Stimulated activated naive CD8-positive, alpha-beta T cell treated with anti-CD3 and anti-CD28 coated beads, Interleukin-15, Interleukin-2, amounts not matched to agents 100 ng/mL and 50 ng/mL, for 24 hours (primary cell): Measurements from ENCODE around the gene FBN2.
"Not testable (repeated sequence)": the region's sequence is repeated elsewhere in the genome, so short reads cannot be mapped to it uniquely, and the experiment has no call there.

Experiments used
- H3K27ac Mint-ChIP-seq: one replicate; pipeline ENCODE4 v1.8.0; 2021; ENCODE audit warnings: mild to moderate bottlenecking, mixed read lengths
- H3K27me3 Mint-ChIP-seq: one replicate; pipeline ENCODE4 v1.8.0; 2021; ENCODE audit warnings: mixed read lengths
- H3K36me3 Mint-ChIP-seq: one replicate; pipeline ENCODE4 v1.8.0; 2021; ENCODE audit warnings: low read depth, mixed read lengths
- H3K4me1 Mint-ChIP-seq: one replicate; pipeline ENCODE4 v1.8.0; 2021; ENCODE audit warnings: low read depth, mixed read lengths
- H3K4me3 Mint-ChIP-seq: one replicate; pipeline ENCODE4 v1.8.0; 2021; ENCODE audit warnings: mild to moderate bottlenecking, mixed read lengths
- H3K9me3 Mint-ChIP-seq: one replicate; pipeline ENCODE4 v1.8.0; 2021; ENCODE audit warnings: mixed read lengths

FBN2 gene

DNA sequence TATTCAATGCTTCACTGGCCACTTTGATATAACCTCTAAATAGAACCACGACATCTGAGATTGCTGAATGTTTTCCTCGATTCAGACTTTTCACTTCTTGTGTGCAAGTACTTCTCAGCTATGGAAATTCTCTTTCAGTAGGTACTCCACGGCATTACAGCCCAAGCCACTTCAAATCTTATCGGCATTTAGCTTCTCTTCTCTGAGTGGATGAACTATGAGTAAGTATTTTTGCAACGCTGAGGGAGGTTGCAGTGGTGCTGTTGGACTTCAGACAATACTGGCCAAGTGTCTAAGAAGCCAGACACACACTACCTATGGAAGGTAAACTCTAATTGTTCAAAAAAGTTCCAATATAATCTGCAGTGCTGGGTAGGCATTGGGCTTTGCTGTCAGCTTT is 60.1 kb downstream of the FBN2 start:
- Mint-ChIP-seq H3K4me1 (no peaks in the 10 kb centered on the region), H3K4me3 (no peak overlapping the region), H3K27me3 (no peaks in the 10 kb centered on the region), H3K36me3 (no peaks in the 10 kb centered on the region), H3K27ac (no peak overlapping the region), H3K9me3 (no peaks in the 10 kb centered on the region)

DNA sequence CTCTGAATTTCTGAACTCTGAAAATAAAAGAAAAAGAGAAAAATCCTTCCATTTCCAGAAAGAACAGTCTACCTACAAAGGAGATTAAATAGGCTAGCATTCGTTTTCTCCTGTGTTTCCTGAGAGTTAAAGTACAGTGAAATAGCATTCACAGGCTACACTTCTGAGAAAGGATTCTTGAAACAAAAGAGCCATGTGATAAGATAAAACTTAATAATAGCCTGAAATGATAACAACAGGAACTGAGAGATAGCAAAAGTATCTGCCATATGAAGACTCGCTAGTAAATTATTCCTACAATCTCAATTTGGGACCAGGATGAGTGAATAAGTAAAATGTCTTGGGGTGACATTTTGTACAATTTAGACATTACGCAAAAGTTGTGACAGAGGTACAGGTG is 62.4 kb downstream of the FBN2 start:
- H3K27ac Mint-ChIP-seq = no peak overlapping the region
- H3K4me3 Mint-ChIP-seq = no peak overlapping the region
- peaks cover 3% of the 10 kb centered on the region for H3K9me3 Mint-ChIP-seq
- no peaks in the 10 kb centered on the region for H3K27me3 Mint-ChIP-seq
- no peaks in the 10 kb centered on the region for H3K4me1 Mint-ChIP-seq
- H3K36me3 Mint-ChIP-seq = no peaks in the 10 kb centered on the region

DNA sequence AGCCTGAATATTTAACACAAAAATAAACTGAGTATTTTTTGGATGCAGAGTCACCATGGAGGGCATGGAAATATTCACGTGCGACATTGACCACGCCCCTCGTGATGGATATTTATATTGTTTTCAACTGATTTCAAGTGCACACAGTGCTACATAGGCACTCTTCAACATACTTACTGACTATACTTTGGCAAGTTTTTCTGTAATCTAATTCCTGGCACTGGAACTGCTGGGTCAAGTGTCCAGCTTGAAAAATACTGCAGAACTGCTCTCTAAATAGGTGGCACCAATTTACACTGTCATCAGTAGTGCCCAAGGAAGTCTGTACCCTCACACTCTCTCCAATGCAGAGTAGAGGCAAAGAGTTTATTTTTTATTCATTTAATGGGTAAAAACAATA is 65.1 kb downstream of the FBN2 start:
- peaks cover 3% of the 10 kb centered on the region for H3K9me3 Mint-ChIP-seq
- H3K4me1 Mint-ChIP-seq = no peaks in the 10 kb centered on the region
- no peaks in the 10 kb centered on the region for H3K27me3 Mint-ChIP-seq
- H3K36me3 Mint-ChIP-seq = no peaks in the 10 kb centered on the region
- no peak overlapping the region for H3K4me3 Mint-ChIP-seq
- no peak overlapping the region for H3K27ac Mint-ChIP-seq

DNA sequence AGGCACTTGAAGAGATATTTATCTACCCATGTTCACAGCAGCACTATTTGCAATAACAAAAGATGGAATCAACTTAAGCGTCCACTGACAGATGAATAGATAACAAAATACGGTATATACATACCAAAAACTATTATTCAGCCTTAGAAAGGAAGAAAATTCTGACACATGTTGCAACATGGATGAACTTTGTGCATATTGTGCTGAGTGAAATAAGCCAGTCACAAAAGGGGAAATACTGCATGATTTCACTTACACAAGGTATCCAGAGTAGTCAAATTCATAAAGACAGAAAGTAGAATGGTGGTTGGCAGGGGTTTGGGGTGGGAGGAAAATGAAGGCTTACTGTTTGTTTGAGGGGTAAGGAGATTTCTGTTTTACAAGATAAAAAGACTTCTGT is 66.0 kb downstream of the FBN2 start:
- Mint-ChIP-seq H3K4me1 (no peaks in the 10 kb centered on the region), H3K9me3 (peaks cover 3% of the 10 kb centered on the region), H3K36me3 (no peaks in the 10 kb centered on the region), H3K27me3 (no peaks in the 10 kb centered on the region), H3K4me3 (no peak overlapping the region), H3K27ac (no peak overlapping the region)

DNA sequence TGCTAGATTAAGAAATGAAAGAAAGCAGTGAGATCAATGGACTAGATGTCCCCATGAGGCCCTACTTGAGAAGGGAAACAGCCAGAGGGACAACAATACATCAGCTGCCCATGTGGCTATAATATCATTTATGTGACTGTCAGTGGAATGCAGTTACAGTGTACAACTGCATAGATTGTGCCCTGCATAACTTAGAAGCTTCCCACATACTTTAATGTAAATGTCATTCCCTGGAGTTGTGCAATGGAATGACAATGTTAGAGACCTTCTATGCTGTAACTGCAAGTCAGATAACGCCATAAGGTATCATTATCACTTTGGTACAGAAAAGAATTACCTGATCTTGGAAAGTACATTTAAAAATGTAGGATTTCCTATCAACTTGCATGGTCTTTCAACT is 67.4 kb downstream of the FBN2 start:
- H3K27ac Mint-ChIP-seq = no peak overlapping the region
- peaks cover 3% of the 10 kb centered on the region for H3K9me3 Mint-ChIP-seq
- no peaks in the 10 kb centered on the region for H3K4me1 Mint-ChIP-seq
- no peaks in the 10 kb centered on the region for H3K27me3 Mint-ChIP-seq
- H3K36me3 Mint-ChIP-seq = no peaks in the 10 kb centered on the region
- H3K4me3 Mint-ChIP-seq = no peak overlapping the region

DNA sequence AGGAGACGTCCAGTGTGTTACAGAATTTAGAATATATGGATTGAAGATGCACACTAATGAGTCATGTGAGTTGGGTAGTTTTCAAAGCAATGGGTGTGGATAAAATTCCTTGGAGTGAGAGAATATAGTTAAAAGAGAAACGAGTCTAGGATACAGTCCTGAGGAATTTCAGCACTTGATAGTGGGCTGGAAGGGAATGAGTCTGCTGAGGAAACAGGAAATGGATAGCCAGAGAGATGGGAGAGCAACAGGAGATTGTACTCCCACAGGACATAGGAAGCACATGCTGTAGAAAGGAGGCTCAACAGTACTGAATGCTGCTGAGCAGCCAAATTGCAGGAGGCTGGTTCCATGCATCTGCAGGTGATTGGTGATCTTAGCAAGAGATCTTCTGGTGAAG is 68.1 kb downstream of the FBN2 start:
- Mint-ChIP-seq H3K36me3 (no peaks in the 10 kb centered on the region), H3K4me1 (no peaks in the 10 kb centered on the region)

DNA sequence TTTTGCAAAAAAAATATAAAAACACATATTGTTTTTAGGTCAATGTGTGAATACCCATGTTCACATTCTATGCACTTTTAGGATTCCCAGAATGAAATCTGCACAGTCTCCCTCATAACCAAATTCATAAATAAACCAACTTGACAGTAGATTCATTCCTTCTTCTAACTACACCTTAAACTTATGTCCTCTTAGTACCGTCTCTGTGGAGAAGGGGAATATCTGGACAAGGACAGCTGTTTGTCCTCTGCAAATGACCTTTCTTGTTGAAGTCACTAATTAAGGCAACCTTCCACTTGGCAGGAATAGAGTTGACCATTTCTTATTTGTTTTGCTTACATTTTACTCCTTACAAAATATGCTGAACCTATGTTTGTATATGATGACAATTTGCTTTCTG is 71.1 kb downstream of the FBN2 start:
- no peak overlapping the region for H3K4me3 Mint-ChIP-seq
- no peak overlapping the region for H3K27ac Mint-ChIP-seq
- peaks cover 1% of the 10 kb centered on the region for H3K9me3 Mint-ChIP-seq
- no peaks in the 10 kb centered on the region for H3K4me1 Mint-ChIP-seq
- no peaks in the 10 kb centered on the region for H3K36me3 Mint-ChIP-seq
- H3K27me3 Mint-ChIP-seq = no peaks in the 10 kb centered on the region

More for the DNA sequence above, 68.1 kb downstream of the FBN2 start:
- no peak overlapping the region for H3K4me3 Mint-ChIP-seq
- no peak overlapping the region for H3K27ac Mint-ChIP-seq
- no peaks in the 10 kb centered on the region for H3K27me3 Mint-ChIP-seq
- H3K9me3 Mint-ChIP-seq = peaks cover 3% of the 10 kb centered on the region

DNA sequence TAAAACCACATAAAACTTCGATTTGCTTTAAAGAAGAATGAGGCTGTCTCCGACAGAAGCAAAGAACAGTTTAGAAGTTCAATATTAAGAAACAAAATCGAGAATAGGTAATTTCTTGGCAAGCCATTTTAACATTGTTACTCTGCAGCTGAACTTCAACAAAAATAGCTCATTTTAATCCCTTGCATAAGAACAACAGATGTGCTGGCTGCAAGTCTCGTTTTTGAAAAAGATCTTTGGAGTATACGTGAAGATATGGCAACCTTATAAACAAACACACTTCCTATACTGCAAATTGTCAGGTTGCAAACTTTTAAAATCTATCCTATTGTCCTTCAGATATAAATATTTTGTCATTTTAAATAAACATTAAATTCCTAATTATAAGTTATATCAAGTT is 71.5 kb downstream of the FBN2 start:
- Mint-ChIP-seq H3K4me3 (no peak overlapping the region), H3K9me3 (no peaks in the 10 kb centered on the region), H3K27ac (no peak overlapping the region), H3K36me3 (no peaks in the 10 kb centered on the region), H3K27me3 (no peaks in the 10 kb centered on the region), H3K4me1 (no peaks in the 10 kb centered on the region)

DNA sequence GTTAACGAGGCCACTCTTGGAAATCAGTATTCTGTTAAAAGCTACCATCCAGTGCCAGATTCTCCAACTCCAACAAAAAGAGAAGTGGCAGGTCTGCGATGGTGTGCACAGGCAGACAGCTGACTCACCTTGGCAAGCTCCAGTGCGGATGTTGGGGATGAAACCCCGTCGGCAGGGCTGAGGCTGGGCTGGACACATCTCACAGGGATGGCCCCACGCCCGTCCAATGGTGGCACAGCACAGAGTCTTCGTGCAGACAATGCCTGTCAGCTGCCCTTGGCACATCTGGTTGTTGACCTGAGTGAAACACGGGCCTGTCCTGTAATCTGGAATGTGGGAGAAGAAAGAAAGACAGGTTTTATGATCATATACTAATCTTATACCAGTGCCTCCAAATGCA is 73.4 kb downstream of the FBN2 start:
- no peak overlapping the region for H3K4me3 Mint-ChIP-seq
- no peak overlapping the region for H3K27ac Mint-ChIP-seq
- no peaks in the 10 kb centered on the region for H3K36me3 Mint-ChIP-seq
- no peaks in the 10 kb centered on the region for H3K27me3 Mint-ChIP-seq
- no peaks in the 10 kb centered on the region for H3K4me1 Mint-ChIP-seq
- H3K9me3 Mint-ChIP-seq = peaks cover under 1% of the 10 kb centered on the region

DNA sequence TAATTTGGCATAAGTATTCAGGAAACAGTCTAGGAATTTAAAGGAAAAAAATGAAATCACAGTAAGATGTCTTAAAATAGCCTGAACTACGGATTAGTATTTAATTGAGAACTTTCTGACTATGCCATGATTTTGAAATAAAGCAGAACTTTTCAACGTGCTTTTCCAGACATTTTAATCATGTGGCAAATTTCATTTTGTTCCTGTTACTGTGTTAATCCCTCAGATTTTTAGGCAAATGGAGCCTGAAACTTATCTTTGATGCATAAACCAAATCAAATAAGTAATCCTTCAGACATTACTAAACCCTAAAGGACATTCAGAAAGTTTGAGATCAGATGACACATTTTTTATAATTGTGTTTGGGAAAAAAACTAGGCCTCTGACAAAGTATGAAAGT is 75.7 kb downstream of the FBN2 start:
- Mint-ChIP-seq H3K27me3 (no peaks in the 10 kb centered on the region), H3K4me1 (no peaks in the 10 kb centered on the region), H3K36me3 (no peaks in the 10 kb centered on the region), H3K4me3 (no peak overlapping the region), H3K9me3 (peaks cover 9% of the 10 kb centered on the region), H3K27ac (no peak overlapping the region)

DNA sequence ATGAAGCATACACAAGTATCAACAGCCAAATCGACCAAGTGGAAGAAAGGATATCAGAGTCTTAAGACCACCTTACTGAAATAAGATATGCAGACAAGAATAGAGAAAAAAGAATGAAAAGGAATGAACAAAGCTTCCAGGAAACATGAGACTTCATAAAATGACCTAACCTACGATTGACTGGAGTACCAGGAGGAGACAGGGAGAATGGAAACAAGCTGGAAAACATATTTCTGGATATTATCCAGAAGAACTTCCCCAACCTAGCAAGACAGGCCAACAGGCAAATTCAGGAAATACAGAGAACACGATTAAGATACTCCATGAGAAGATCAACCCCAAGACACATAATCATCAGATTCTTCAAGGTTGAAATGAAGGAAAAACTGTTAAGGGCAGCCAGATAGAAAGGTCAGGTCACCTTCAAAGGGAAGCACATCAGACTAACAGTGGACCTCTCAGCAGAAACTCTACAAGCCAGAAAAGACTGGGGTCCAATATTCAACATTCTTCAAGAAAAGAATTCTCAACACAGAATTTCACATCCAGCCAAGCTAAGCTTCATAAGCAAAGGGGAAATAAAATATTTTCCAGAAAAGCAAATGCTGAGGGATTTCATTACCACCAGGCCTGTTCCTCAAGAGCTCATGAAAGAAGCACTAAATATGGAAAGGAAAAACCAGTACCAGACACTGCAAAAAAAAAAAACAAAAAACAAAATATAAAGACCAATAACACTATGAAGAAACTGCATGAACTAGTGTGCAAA is 80.7 kb downstream of the FBN2 start:
- peaks cover 12% of the 10 kb centered on the region for H3K9me3 Mint-ChIP-seq
- H3K36me3 Mint-ChIP-seq, H3K27me3 Mint-ChIP-seq, H3K27ac Mint-ChIP-seq, H3K4me3 Mint-ChIP-seq, H3K4me1 Mint-ChIP-seq: not testable (repeated sequence)

DNA sequence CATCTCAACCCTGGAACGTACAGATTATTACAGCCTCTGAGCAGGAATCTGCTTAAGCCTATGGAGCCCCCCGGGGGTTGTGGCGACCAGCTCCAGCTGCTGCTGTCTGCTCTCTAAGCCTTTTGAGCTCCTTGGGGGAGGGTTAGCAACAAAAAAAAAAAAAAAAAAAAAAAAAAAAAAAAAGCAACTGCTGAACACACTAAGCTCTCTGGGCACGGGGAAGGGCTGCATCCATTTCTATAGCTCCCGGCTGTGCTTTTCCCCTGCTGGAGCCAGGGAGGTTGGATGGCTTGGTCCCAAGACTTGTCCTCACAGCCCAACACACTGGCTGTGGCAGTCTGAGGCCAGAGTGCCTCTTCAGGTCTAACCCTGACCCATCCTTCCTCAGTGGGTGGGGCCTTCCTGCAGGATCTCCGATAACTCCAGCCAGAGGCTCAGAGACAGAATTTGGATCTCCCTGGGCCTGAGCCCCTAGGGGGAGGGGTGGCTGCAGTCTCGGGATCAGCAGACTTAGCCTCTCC is 82.1 kb downstream of the FBN2 start:
- H3K36me3 Mint-ChIP-seq = no peaks in the 10 kb centered on the region
- H3K27ac Mint-ChIP-seq = no peak overlapping the region
- no peaks in the 10 kb centered on the region for H3K4me1 Mint-ChIP-seq
- H3K9me3 Mint-ChIP-seq = peaks cover 12% of the 10 kb centered on the region
- no peak overlapping the region for H3K4me3 Mint-ChIP-seq
- H3K27me3 Mint-ChIP-seq = no peaks in the 10 kb centered on the region

DNA sequence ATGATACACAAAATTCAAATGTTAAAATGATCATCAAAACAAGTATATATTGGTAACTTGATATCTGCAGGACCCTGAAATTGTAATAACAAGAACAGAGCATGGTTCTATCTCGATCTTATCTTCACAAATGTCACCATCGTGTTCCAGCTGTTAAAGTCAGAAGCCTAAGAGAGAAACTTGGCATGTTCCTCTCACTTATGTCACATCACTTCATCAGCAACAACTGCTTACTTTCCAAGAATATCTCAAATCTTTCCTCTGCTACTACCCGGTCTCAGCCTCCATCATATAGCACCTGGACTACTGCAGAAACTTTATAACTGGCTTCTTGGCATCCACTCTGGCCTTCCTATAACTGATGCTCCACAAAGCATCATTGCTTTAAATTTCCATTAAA is 84.9 kb downstream of the FBN2 start:
- H3K27ac Mint-ChIP-seq = no peak overlapping the region
- peaks cover 9% of the 10 kb centered on the region for H3K9me3 Mint-ChIP-seq
- no peaks in the 10 kb centered on the region for H3K4me1 Mint-ChIP-seq
- H3K27me3 Mint-ChIP-seq = no peaks in the 10 kb centered on the region
- H3K36me3 Mint-ChIP-seq = no peaks in the 10 kb centered on the region
- no peak overlapping the region for H3K4me3 Mint-ChIP-seq

DNA sequence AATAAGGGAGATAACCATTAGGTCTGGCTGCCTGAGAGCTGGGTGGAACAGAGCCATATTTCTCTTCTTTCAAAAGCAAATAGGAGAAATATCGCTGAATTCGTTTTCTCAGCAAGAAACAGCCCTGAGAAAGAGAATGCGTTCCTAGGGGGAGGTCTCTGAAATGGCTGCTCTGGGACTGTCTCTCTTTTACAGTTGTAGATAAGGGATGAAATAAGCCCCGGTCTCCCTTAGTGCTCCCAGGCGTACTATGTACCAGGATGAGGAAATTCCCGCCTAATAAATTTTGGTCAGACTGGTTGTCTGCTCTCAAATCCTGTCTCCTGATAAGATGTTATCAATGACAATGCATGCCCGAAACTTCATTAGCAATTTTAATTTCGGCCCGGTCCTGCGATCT is 90.8 kb downstream of the FBN2 start:
- H3K27me3 Mint-ChIP-seq = not testable (repeated sequence)

DNA sequence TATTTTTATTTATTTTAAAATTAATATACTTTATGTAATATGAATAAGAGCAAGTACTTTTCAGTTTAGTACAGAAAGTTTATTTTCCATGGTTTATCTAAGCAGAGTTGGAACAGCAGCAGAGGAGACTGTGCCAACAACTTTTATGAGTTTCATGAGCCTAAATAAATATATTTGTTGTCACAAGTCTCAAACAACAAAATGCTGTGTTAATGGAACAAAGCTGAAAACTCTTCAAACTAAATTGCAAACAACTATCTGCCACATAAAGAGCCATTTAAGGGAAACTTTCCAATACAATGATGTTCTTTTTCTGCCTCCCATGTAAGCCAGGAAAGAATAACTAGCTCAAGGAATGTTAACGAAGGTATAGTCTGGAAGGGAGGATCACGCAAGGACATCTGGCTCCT is 96.1 kb downstream of the FBN2 start:
- no peaks in the 10 kb centered on the region for H3K27me3 Mint-ChIP-seq
- no peaks in the 10 kb centered on the region for H3K4me1 Mint-ChIP-seq
- peaks cover 9% of the 10 kb centered on the region for H3K9me3 Mint-ChIP-seq
- H3K4me3 Mint-ChIP-seq = no peak overlapping the region
- no peak overlapping the region for H3K27ac Mint-ChIP-seq
- no peaks in the 10 kb centered on the region for H3K36me3 Mint-ChIP-seq

More for the DNA sequence above, 90.8 kb downstream of the FBN2 start:
- peaks cover 24% of the 10 kb centered on the region for H3K9me3 Mint-ChIP-seq
- H3K27ac Mint-ChIP-seq, H3K36me3 Mint-ChIP-seq, H3K4me1 Mint-ChIP-seq, H3K4me3 Mint-ChIP-seq: not testable (repeated sequence)

DNA sequence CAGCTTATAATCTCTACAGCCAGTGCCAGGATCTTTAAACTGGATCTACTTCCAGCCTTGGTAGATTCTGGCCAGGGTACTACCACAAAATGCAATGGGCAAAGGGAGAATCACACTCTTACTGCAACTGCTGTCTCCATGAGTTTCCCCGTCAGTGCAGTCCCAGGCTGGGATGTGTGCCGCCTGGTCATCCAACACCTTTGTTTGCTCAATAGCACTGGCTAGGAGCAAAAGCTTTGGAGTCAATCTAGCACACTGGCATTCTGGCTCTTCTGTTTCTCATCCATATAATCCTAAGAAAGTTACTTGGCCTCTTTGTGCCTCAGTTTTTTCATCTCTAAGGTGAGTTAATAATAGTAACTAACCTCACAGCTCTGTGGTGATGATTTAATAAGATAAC is 96.9 kb downstream of the FBN2 start:
- no peaks in the 10 kb centered on the region for H3K4me1 Mint-ChIP-seq
- no peaks in the 10 kb centered on the region for H3K36me3 Mint-ChIP-seq
- no peak overlapping the region for H3K27ac Mint-ChIP-seq
- H3K4me3 Mint-ChIP-seq = no peak overlapping the region
- no peaks in the 10 kb centered on the region for H3K27me3 Mint-ChIP-seq
- H3K9me3 Mint-ChIP-seq = peaks cover 7% of the 10 kb centered on the region
